Measurements from ENCODE around the gene BLMH. TPM values are rescaled to one million over a fixed set of nuclear protein-coding genes. Genes with fewer than 3 reads are reported as not detected.
"Not testable (repeated sequence)": the region's sequence is repeated elsewhere in the genome, so short reads cannot be mapped to it uniquely, and the experiment has no call there.

BLMH gene
- total RNA-seq, 2 donors from 2014 or later, result 24.3 to 51.0 TPM

- no peak within 1 kb of the TSS for H3K27ac Mint-ChIP-seq
- no peaks in the 10 kb centered on the region for H3K9me3 Mint-ChIP-seq
- no peaks in the 10 kb centered on the region for H3K36me3 Mint-ChIP-seq (ENCODE audit: low read depth)
- peaks cover 53% of the 10 kb centered on the region for H3K27me3 Mint-ChIP-seq
- ATAC-seq (replicated peaks), result peak; percentile 14
- H3K4me3 Mint-ChIP-seq, result peak within 1 kb of the TSS; percentile 64
- H3K4me1 Mint-ChIP-seq, result peaks cover 10% of the 10 kb centered on the region
Measured at GRCh38 chr17:30235386-30236296, 56.1 kb downstream of the BLMH start, which contains the start of gene SLC6A4. Gene SLC6A4, minus strand, starts transcription at chr17:30235697. Its CDS starts 13,739 bp downstream, at chr17:30221958.

GRCh38 chr17:30234964-30235363 is 56.8 kb downstream of the BLMH start:
- Mint-ChIP-seq H3K9me3 (no peaks in the 10 kb centered on the region), H3K4me3 (peak overlapping the region; percentile 64), H3K27me3 (peaks cover 55% of the 10 kb centered on the region), H3K36me3 (ENCODE audit: low read depth) (no peaks in the 10 kb centered on the region), H3K4me1 (peaks cover 10% of the 10 kb centered on the region), H3K27ac (no peak overlapping the region)
- ATAC-seq (replicated peaks), result peak; percentile 39

DNA sequence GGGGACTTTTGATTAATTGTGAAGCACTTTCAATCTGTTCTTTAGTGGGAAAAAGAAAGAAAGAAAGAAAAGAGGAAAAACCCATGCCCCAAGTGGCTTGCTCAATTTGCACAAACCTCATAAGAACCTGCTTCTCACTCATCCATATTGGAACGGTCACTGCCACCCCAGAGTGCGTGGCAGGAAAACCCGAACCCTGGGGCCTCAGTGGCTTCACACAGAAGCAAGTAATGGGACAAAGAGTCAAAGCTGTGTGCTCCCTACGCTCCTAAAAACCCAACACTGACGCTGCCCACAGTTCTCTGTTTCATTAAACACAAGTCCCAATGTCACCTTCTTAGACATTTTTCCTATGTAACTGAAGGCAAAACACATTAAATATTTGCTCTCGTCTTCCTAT is 57.4 kb downstream of the BLMH start:
- no peak for ATAC-seq (replicated peaks)
- Mint-ChIP-seq H3K4me3 (no peak overlapping the region), H3K9me3 (no peaks in the 10 kb centered on the region)

GRCh38 chr17:30232824-30233427 is 58.8 kb downstream of the BLMH start:
- Mint-ChIP-seq H3K4me3 (no peak overlapping the region), H3K36me3 (ENCODE audit: low read depth) (no peaks in the 10 kb centered on the region), H3K9me3 (no peaks in the 10 kb centered on the region), H3K27me3 (peaks cover 50% of the 10 kb centered on the region), H3K4me1 (peaks cover 4% of the 10 kb centered on the region), H3K27ac (no peak overlapping the region)
- ATAC-seq (replicated peaks), result no peak

More for the DNA sequence above, 57.4 kb downstream of the BLMH start:
- H3K4me1 Mint-ChIP-seq, result peaks cover 10% of the 10 kb centered on the region
- H3K27me3 Mint-ChIP-seq, result peaks cover 50% of the 10 kb centered on the region
- no peaks in the 10 kb centered on the region for H3K36me3 Mint-ChIP-seq (ENCODE audit: low read depth)
- no peak overlapping the region for H3K27ac Mint-ChIP-seq

- Mint-ChIP-seq H3K9me3 (no peaks in the 10 kb centered on the region), H3K4me1 (peaks cover 4% of the 10 kb centered on the region), H3K27me3 (peaks cover 43% of the 10 kb centered on the region), H3K4me3 (no peak overlapping the region), H3K36me3 (ENCODE audit: low read depth) (no peaks in the 10 kb centered on the region), H3K27ac (no peak overlapping the region)
- ATAC-seq (replicated peaks), result no peak
Measured at GRCh38 chr17:30232015-30232823, 59.5 kb downstream of the BLMH start.

GRCh38 chr17:30230596-30231125 is 61.1 kb downstream of the BLMH start:
- H3K4me3 Mint-ChIP-seq, result no peak overlapping the region
- no peaks in the 10 kb centered on the region for H3K9me3 Mint-ChIP-seq
- peaks cover 43% of the 10 kb centered on the region for H3K27me3 Mint-ChIP-seq
- ATAC-seq (replicated peaks), result no peak
- no peak overlapping the region for H3K27ac Mint-ChIP-seq
- peaks cover 4% of the 10 kb centered on the region for H3K4me1 Mint-ChIP-seq
- H3K36me3 Mint-ChIP-seq (ENCODE audit: low read depth), result no peaks in the 10 kb centered on the region

DNA sequence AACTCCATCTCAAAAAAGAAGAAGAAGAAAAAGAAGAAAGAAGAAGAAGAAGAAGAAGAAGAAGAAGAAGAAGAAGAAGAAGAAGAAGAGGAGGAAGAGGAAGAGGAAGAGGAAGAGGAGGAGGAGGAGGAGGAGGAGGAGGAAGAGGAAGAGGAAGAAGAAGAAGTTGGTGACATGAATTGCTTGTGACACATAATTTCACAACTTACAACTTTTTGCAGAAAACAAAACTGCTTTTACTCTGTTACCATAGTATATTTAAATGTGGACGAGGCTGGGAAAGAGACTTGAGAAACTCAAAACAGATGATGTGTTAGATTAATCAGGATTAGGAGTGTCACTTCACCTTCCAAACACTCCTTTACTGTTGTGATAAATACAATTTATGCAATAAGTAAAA is 61.7 kb downstream of the BLMH start:
- ATAC-seq (replicated peaks); H3K4me3 Mint-ChIP-seq; H3K27ac Mint-ChIP-seq; H3K4me1 Mint-ChIP-seq; H3K36me3 Mint-ChIP-seq (ENCODE audit: low read depth); H3K9me3 Mint-ChIP-seq: not testable (repeated sequence)
- H3K27me3 Mint-ChIP-seq, result peaks cover 42% of the 10 kb centered on the region

- ATAC-seq (replicated peaks), result no peak
- no peaks in the 10 kb centered on the region for H3K9me3 Mint-ChIP-seq
- H3K27me3 Mint-ChIP-seq, result peaks cover 35% of the 10 kb centered on the region
- no peaks in the 10 kb centered on the region for H3K36me3 Mint-ChIP-seq (ENCODE audit: low read depth)
- no peak overlapping the region for H3K27ac Mint-ChIP-seq
- no peaks in the 10 kb centered on the region for H3K4me1 Mint-ChIP-seq
- no peak overlapping the region for H3K4me3 Mint-ChIP-seq
Measured at GRCh38 chr17:30229012-30229411, 62.7 kb downstream of the BLMH start.

- Mint-ChIP-seq H3K27ac (no peak overlapping the region), H3K36me3 (ENCODE audit: low read depth) (no peaks in the 10 kb centered on the region), H3K4me1 (no peaks in the 10 kb centered on the region), H3K27me3 (peaks cover 26% of the 10 kb centered on the region), H3K9me3 (no peaks in the 10 kb centered on the region), H3K4me3 (no peak overlapping the region)
- ATAC-seq (replicated peaks), result no peak
Measured at GRCh38 chr17:30228011-30228410, 63.7 kb downstream of the BLMH start.

GRCh38 chr17:30226878-30227277 is 64.9 kb downstream of the BLMH start:
- no peak overlapping the region for H3K27ac Mint-ChIP-seq
- no peaks in the 10 kb centered on the region for H3K4me1 Mint-ChIP-seq
- no peak for ATAC-seq (replicated peaks)
- no peak overlapping the region for H3K4me3 Mint-ChIP-seq
- H3K36me3 Mint-ChIP-seq (ENCODE audit: low read depth), result no peaks in the 10 kb centered on the region
- no peaks in the 10 kb centered on the region for H3K9me3 Mint-ChIP-seq
- peaks cover 20% of the 10 kb centered on the region for H3K27me3 Mint-ChIP-seq

- ATAC-seq (replicated peaks), result no peak
Measured at GRCh38 chr17:30225919-30226553, 65.7 kb downstream of the BLMH start.

GRCh38 chr17:30225112-30225511 is 66.6 kb downstream of the BLMH start:
- no peak for ATAC-seq (replicated peaks)
- Mint-ChIP-seq H3K36me3 (ENCODE audit: low read depth) (no peaks in the 10 kb centered on the region), H3K4me1 (no peaks in the 10 kb centered on the region), H3K27ac (no peak overlapping the region), H3K27me3 (peaks cover 14% of the 10 kb centered on the region), H3K4me3 (no peak overlapping the region), H3K9me3 (no peaks in the 10 kb centered on the region)

More at GRCh38 chr17:30225919-30226553, 65.7 kb downstream of the BLMH start:
- Mint-ChIP-seq H3K4me3 (no peak overlapping the region), H3K4me1 (no peaks in the 10 kb centered on the region), H3K27me3 (peaks cover 17% of the 10 kb centered on the region), H3K27ac (no peak overlapping the region), H3K9me3 (no peaks in the 10 kb centered on the region), H3K36me3 (ENCODE audit: low read depth) (no peaks in the 10 kb centered on the region)

DNA sequence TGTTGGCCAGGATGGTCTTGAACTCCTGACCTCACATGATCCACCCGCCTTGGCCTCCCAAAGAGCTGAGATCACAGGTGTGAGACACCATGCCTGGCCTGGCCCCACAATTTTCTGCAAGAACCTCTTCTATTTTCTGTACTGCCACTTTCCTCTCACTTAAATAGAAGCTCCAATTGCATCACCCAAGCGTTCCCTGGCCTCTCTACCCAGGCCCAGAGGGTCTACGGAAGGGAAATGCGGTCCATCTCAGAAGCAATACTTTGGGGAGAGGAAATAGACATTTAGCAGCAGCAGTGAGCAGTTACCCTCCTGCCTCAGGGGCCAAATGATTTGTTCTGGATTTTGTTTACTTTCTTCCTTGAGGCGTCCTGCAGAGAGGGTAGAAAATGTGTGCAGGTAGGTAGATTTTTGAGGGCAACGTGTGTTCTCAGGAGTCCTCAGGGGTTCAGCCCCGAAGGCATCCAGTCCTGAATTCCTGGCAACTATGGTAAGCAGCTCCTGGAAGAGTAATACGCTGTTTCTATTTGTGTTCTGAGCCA is 67.3 kb downstream of the BLMH start:
- H3K9me3 Mint-ChIP-seq, result no peaks in the 10 kb centered on the region
- H3K4me3 Mint-ChIP-seq, result no peak overlapping the region
- no peak overlapping the region for H3K27ac Mint-ChIP-seq
- no peaks in the 10 kb centered on the region for H3K36me3 Mint-ChIP-seq (ENCODE audit: low read depth)
- peaks cover 14% of the 10 kb centered on the region for H3K27me3 Mint-ChIP-seq
- ATAC-seq (replicated peaks), result no peak
- H3K4me1 Mint-ChIP-seq, result no peaks in the 10 kb centered on the region

Measured in activated T-helper 17 cell treated with anti-CD3 and anti-CD28 coated beads, Interleukin-2, amount 50 U/mL, for 72 hours (primary cell).